Heart left ventricle (tissue), 13 donors: Measurements from ENCODE around the gene G6PC1.

Experiments used
- CTCF ChIP-seq, 12 donors: fragments of 200-600 bp; sonication (generic) in 4 of 12; IDR thresholded peaks; one replicate each; pipeline versions ENCODE4 v1.5.0 to v1.8.0; 2018 to 2022; ENCODE audit warnings: antibody characterized with exemption in 12 of 12, mild to moderate bottlenecking in 5 of 12
- POLR2A ChIP-seq, 2 donors: fragments of 450-650 bp; IDR thresholded peaks; one replicate each; pipeline ENCODE4 v1.6.1; 2017; ENCODE audit warnings: antibody characterized with exemption in 2 of 2, mild to moderate bottlenecking in 2 of 2, moderate library complexity in 2 of 2
- donor health status: ischemic (EF 13 %, LVEDD 7.1; RV severe dilation, severe dysfunction).
- donor health status: DM: no; HTN: yes; CAD: no.
- donor health status: DM: no; HTN: no; CAD: no.
- donor health status: ischemic (EF 25% LVEDD 6.9; RV normal size, moderate dysfunction).
- donor health status: ischemic (EF 25% LVEDD 5.7; RV mildly dilated, moderate dysfunction).
- donor health status: ischemic (EF 35%, LVEDD 5.7; RV mildly dilated, moderate dysfunction).
- donor health status: nonischemic (EF 11% LVEDD 7.7; RV severe dilation, severe dysfunction).
- donor health status: DM: yes; HTN: yes; CAD: no.
- donor health status: PGD.
- donor health status: ischemic (EF 29% LVEDD 5.4; RV normal size, mild dysfunction).
- donor health status: nonischemic (EF 23%, LVEDD 6.1; RV moderate dilation, normal function).

GRCh38 chr17:42880776-42881310, 19.8 kb upstream of the G6PC1 start:
- TF ChIP-seq POLR2A (IDR thresholded peaks at IDR 0.05) (no peak), CTCF (IDR thresholded peaks at IDR 0.05) (no peak)
